Keratinocyte (primary cell): ENCODE data around the gene DIPK1B.

Source experiments
- CTCF ChIP-seq, 3 experiments: IDR thresholded peaks in 1 of 3; conservative IDR thresholded peaks in 1 of 3; optimal IDR thresholded peaks in 1 of 3; 2 replicates in 2 of 3; 3 replicates in 1 of 3; pipeline versions ENCODE3 to v1.5.1; 2011; ENCODE audit warnings: low read length in 3 of 3, mild to moderate bottlenecking in 3 of 3, moderate library complexity in 2 of 3, control low read depth in 1 of 3, inconsistent platforms in 1 of 3; ENCODE audit not compliant: insufficient read depth in 2 of 3; ENCODE audit errors: extremely low read depth in 1 of 3
- EZH2 ChIP-seq: IDR thresholded peaks from one replicate; pipeline ENCODE4 v1.6.1; 2012; ENCODE audit warnings: inconsistent platforms, mild to moderate bottlenecking, low read length, moderate library complexity

DNA sequence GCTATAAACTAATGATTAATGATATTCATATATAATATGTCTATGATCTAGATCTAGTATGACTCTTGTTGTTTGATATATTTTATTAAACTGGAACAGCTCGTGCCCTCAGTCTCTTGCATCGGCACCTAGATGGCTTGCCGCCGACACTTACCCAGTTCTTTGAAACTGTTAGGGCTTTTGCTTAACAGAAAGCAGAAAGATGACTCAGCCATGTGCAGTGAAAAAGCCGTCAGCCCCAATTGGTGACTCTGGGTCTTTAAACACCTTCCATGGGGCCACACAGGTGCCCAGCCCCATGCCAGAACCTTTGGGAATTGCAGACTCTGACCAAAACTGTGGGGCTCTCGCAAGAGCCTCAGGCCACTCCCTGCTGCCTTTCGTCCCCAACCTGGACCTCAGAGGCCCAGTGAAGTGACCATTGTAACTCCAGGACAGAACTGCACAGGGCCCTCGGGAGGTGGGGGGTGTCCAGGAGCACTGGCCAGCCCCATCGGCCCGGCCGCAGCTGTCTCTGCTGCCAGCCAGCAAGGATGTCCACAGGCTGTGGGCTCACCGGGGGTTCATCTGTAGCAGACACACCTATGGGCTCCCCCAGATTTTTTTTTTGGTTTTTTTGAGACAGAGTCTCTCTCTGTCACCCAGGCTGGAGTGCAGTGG, 22.6 kb downstream of the DIPK1B start:
- TF ChIP-seq CTCF (optimal IDR thresholded peaks at IDR 0.05 in 1 of 3, IDR thresholded peaks at IDR 0.05 in 1 of 3, conservative IDR thresholded peaks at IDR 0.05 in 1 of 3; ENCODE audit: extremely low read depth in 1 of 3, insufficient read depth in 2 of 3, low read length in 3 of 3) (no peak), EZH2 (no peak)
